Retina (tissue), 1 donor: Measurements from ENCODE around the gene ZNF629.

Experiments used
- DNase-seq: peaks from one replicate; pipeline ENCODE4 v3.0.0-alpha.2; 2016

Gene ZNF629

GRCh38 chr16:30766206-30766932, 20.6 kb downstream of the ZNF629 start:
- no peak for DNase-seq

GRCh38 chr16:30764816-30765465, 22.1 kb downstream of the ZNF629 start:
- DNase-seq, result no peak

GRCh38 chr16:30764086-30764485, 22.9 kb downstream of the ZNF629 start:
- DNase-seq, result no peak

- no peak for DNase-seq
These were observed 23.8 kb downstream of the ZNF629 start for GRCh38 chr16:30762991-30763725.

GRCh38 chr16:30761928-30762902, 24.8 kb downstream of the ZNF629 start, which contains the start of the genes CFAP119 and RNF40:
TSS of gene CFAP119 (minus strand) at chr16:30762062. CDS start at chr16:30761748, 314 bp downstream.
TSS of gene RNF40 (plus strand) at chr16:30762322. CDS start at chr16:30762546, 224 bp downstream.
- peak; percentile 98 for DNase-seq

GRCh38 chr16:30761427-30761927, 25.5 kb downstream of the ZNF629 start:
- no peak for DNase-seq

- no peak for DNase-seq
These were observed 26.2 kb downstream of the ZNF629 start for GRCh38 chr16:30760577-30761426.

GRCh38 chr16:30760001-30760559, 26.9 kb downstream of the ZNF629 start:
- no peak for DNase-seq

GRCh38 chr16:30758988-30759491, 28.0 kb downstream of the ZNF629 start:
- DNase-seq, result no peak

GRCh38 chr16:30757316-30757715, 29.7 kb downstream of the ZNF629 start:
- no peak for DNase-seq

GRCh38 chr16:30756781-30757100, 30.3 kb downstream of the ZNF629 start:
- no peak for DNase-seq

GRCh38 chr16:30755955-30756780, 30.8 kb downstream of the ZNF629 start:
- DNase-seq, result no peak

GRCh38 chr16:30753596-30753995, 33.4 kb downstream of the ZNF629 start:
- no peak for DNase-seq

- DNase-seq, result no peak
These were observed 36.0 kb downstream of the ZNF629 start for GRCh38 chr16:30750876-30751465.

GRCh38 chr16:30750201-30750600, 36.8 kb downstream of the ZNF629 start:
- DNase-seq, result no peak

GRCh38 chr16:30748634-30749445, 38.2 kb downstream of the ZNF629 start:
- DNase-seq, result no peak

- peak; percentile 97 for DNase-seq
These were observed 39.0 kb downstream of the ZNF629 start, which contains the start of gene PHKG2 for GRCh38 chr16:30747799-30748633. TSS of gene PHKG2 (plus strand) at chr16:30748425. CDS start at chr16:30748821, 396 bp downstream.
